ENCODE results near the gene ZFAND3. TPM values are rescaled to one million over a fixed set of nuclear protein-coding genes. Genes with fewer than 3 reads are reported as not detected.
"Not testable (repeated sequence)": the region's sequence is repeated elsewhere in the genome, so short reads cannot be mapped to it uniquely, and the experiment has no call there.

Gene ZFAND3
- total RNA-seq, 1 experiment from 2014 or later: 107 TPM

GRCh38 chr6:37878150-37878710 is 58.7 kb downstream of the ZFAND3 start:
- Histone ChIP-seq H3K9me3 (no peaks in the 10 kb centered on the region), H3K4me1 (peaks cover 17% of the 10 kb centered on the region), H3K4me3 (ENCODE audit: low read depth, low read length) (no peak overlapping the region), H3K27me3 (replicated peaks; ENCODE audit: control insufficient read depth, insufficient read depth, low read length) (no peaks in the 10 kb centered on the region), H3K36me3 (ENCODE audit: control insufficient read depth, insufficient read depth, low read length) (peaks cover 1% of the 10 kb centered on the region; the same call in 1 of the 2 replicates)
- no peak overlapping the region for H3K4me3 Mint-ChIP-seq (ENCODE audit: unreplicated experiment)
- DNase-seq: no peak
- no peaks in the 10 kb centered on the region for H3K27me3 Mint-ChIP-seq (ENCODE audit: insufficient read depth, unreplicated experiment)
- no peak overlapping the region for H3K27ac Mint-ChIP-seq (ENCODE audit: unreplicated experiment)
- intact Hi-C loops (cut with micrococcal nuclease; ENCODE audit: unreplicated experiment): no loop called here
- ChIA-PET CTCF (interaction anchor here (0.6 kb wide), 1 partner anchor 86 kb away, joined by 11 read pairs; no protein-coding TSS in a partner anchor), POLR2A (no interaction called here)
- H3K4me1 Mint-ChIP-seq (ENCODE audit: low read depth, unreplicated experiment): peaks cover 32% of the 10 kb centered on the region
- no peaks in the 10 kb centered on the region for H3K9me3 Mint-ChIP-seq (ENCODE audit: unreplicated experiment)
- no peak for TF ChIP-seq CTCF (IDR thresholded peaks at IDR 0.05; ENCODE audit: insufficient read depth in 1 of 2, low read depth in 1 of 2, low read length in 1 of 2, severe bottlenecking in 1 of 2, unreplicated experiment in 1 of 2)
- H3K36me3 Mint-ChIP-seq (ENCODE audit: insufficient read depth, unreplicated experiment): peaks cover 6% of the 10 kb centered on the region
- BruUV-seq (replicated peaks): no TSS peak

- CTCF ChIA-PET: not testable (repeated sequence)
Observed at GRCh38 chr6:37880602-37881001, 61.1 kb downstream of the ZFAND3 start.

GRCh38 chr6:37882292-37882691 is 62.8 kb downstream of the ZFAND3 start:
- H3K36me3 Mint-ChIP-seq (ENCODE audit: insufficient read depth, unreplicated experiment): peaks cover 5% of the 10 kb centered on the region
- ChIA-PET POLR2A (no interaction called here), CTCF (no interaction called here)
- Histone ChIP-seq H3K27me3 (replicated peaks; ENCODE audit: control insufficient read depth, insufficient read depth, low read length) (no peaks in the 10 kb centered on the region), H3K4me3 (ENCODE audit: low read depth, low read length) (no peak overlapping the region), H3K36me3 (ENCODE audit: control insufficient read depth, insufficient read depth, low read length) (no peaks in the 10 kb centered on the region), H3K9me3 (no peaks in the 10 kb centered on the region), H3K4me1 (peaks cover 17% of the 10 kb centered on the region)
- no peak overlapping the region for H3K4me3 Mint-ChIP-seq (ENCODE audit: unreplicated experiment)
- intact Hi-C loops (cut with micrococcal nuclease; ENCODE audit: unreplicated experiment): no loop called here
- DNase-seq: no peak
- no peak overlapping the region for H3K27ac Mint-ChIP-seq (ENCODE audit: unreplicated experiment)
- BruUV-seq (replicated peaks): no TSS peak
- TF ChIP-seq CTCF (IDR thresholded peaks at IDR 0.05; ENCODE audit: insufficient read depth in 1 of 2, low read depth in 1 of 2, low read length in 1 of 2, severe bottlenecking in 1 of 2, unreplicated experiment in 1 of 2): no peak
- no peaks in the 10 kb centered on the region for H3K9me3 Mint-ChIP-seq (ENCODE audit: unreplicated experiment)
- H3K4me1 Mint-ChIP-seq (ENCODE audit: low read depth, unreplicated experiment): peaks cover 28% of the 10 kb centered on the region
- H3K27me3 Mint-ChIP-seq (ENCODE audit: insufficient read depth, unreplicated experiment): no peaks in the 10 kb centered on the region

More at GRCh38 chr6:37880602-37881001, 61.1 kb downstream of the ZFAND3 start:
- H3K9me3 ChIP-seq; POLR2A ChIA-PET; H3K27me3 Mint-ChIP-seq (ENCODE audit: insufficient read depth, unreplicated experiment); H3K36me3 ChIP-seq (ENCODE audit: control insufficient read depth, insufficient read depth, low read length); H3K4me3 ChIP-seq (ENCODE audit: low read depth, low read length); H3K4me3 Mint-ChIP-seq (ENCODE audit: unreplicated experiment); intact Hi-C loops (cut with micrococcal nuclease; ENCODE audit: unreplicated experiment); BruUV-seq (replicated peaks); H3K36me3 Mint-ChIP-seq (ENCODE audit: insufficient read depth, unreplicated experiment); H3K9me3 Mint-ChIP-seq (ENCODE audit: unreplicated experiment); DNase-seq; H3K27me3 ChIP-seq (replicated peaks; ENCODE audit: control insufficient read depth, insufficient read depth, low read length); H3K27ac Mint-ChIP-seq (ENCODE audit: unreplicated experiment): not testable (repeated sequence)
- peaks cover 32% of the 10 kb centered on the region for H3K4me1 Mint-ChIP-seq (ENCODE audit: low read depth, unreplicated experiment)
- H3K4me1 ChIP-seq: peaks cover 17% of the 10 kb centered on the region

All from Caco-2 (cell line).